ENCODE data around the gene UBE3C.

UBE3C gene

GRCh38 chr7:157235357-157236333 lies 96.9 kb downstream of the UBE3C start:
- H3K4me3 ChIP-seq (ENCODE audit: low read depth, low read length) = no peak overlapping the region
- no peak for TF ChIP-seq CTCF (IDR thresholded peaks at IDR 0.05; ENCODE audit: low read depth, low read length, missing control alignments)
- no peak for DNase-seq (ENCODE audit: low read depth)

GRCh38 chr7:157238087-157238486 lies 99.4 kb downstream of the UBE3C start:
- TF ChIP-seq CTCF (IDR thresholded peaks at IDR 0.05; ENCODE audit: low read depth, low read length, missing control alignments) = no peak
- DNase-seq (ENCODE audit: low read depth) = no peak

GRCh38 chr7:157239571-157240270 lies 101.0 kb downstream of the UBE3C start:
- TF ChIP-seq CTCF (IDR thresholded peaks at IDR 0.05; ENCODE audit: low read depth, low read length, missing control alignments) = peak; percentile 9
- H3K4me3 ChIP-seq (ENCODE audit: low read depth, low read length) = no peak overlapping the region
- no peak for DNase-seq (ENCODE audit: low read depth)

More at GRCh38 chr7:157238087-157238486, 99.4 kb downstream of the UBE3C start:
- H3K4me3 ChIP-seq (ENCODE audit: low read depth, low read length) = no peak overlapping the region

GRCh38 chr7:157241631-157242030 lies 102.9 kb downstream of the UBE3C start:
- DNase-seq (ENCODE audit: low read depth) = no peak
- no peak for TF ChIP-seq CTCF (IDR thresholded peaks at IDR 0.05; ENCODE audit: low read depth, low read length, missing control alignments)
- H3K4me3 ChIP-seq (ENCODE audit: low read depth, low read length) = no peak overlapping the region

GRCh38 chr7:157244516-157245294 lies 106.0 kb downstream of the UBE3C start:
- no peak for DNase-seq (ENCODE audit: low read depth)
- H3K4me3 ChIP-seq (ENCODE audit: low read depth, low read length) = no peak overlapping the region
- no peak for TF ChIP-seq CTCF (IDR thresholded peaks at IDR 0.05; ENCODE audit: low read depth, low read length, missing control alignments)

GRCh38 chr7:157246052-157246451 lies 107.3 kb downstream of the UBE3C start:
- TF ChIP-seq CTCF (IDR thresholded peaks at IDR 0.05; ENCODE audit: low read depth, low read length, missing control alignments) = no peak
- DNase-seq (ENCODE audit: low read depth) = no peak
- H3K4me3 ChIP-seq (ENCODE audit: low read depth, low read length) = no peak overlapping the region
